ENCODE measurements around the gene GJD2.

Gene GJD2
- 0 to 0.18 (median 0) reads per million in 4 experiments for total RNA-seq

DNA sequence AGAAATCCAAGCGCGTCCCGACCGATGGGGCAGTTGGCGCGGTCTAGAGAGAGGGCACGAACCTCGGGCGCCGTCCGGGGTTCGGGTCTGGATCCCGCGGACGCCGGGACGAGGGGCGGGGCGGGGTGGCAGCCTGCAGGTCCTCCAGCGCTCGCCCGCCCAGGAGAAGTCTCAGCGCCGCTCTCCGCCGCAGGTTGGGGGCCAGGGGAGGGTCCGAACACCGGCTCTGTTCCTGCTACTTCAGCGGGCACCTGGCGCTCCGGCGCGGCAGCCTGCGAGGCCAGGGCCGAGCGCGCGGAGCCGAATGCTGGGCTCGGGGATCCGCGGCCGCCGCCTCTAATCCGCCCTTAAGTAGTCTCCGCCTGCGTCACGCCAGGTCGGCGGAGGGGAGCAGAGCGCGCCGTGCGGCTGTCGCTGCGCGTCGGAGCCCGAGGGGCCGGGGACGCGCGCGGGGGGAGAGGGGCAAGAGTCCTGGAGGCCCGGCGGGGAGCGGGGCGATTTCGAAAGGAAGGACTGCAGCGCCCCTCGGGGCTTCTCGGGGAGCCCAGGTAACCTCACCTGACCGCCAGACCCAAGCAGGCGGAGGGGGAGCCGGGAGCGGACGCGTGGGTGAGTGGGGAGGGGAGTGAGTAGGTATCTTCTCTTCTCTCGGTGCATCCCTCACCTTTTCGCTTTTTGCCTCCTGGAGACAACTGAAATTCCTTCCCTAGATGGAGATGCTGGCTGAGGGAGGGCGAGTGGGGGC is at the start of gene GJD2:
Gene GJD2, minus strand, starts transcription at position 325 of the 745 bp plus-strand sequence. CDS start 510 bp downstream, outside the sequence.
- DNase-seq, result no peak

- DNase-seq, result no peak
Observed at GRCh38 chr15:34804113-34804512, 49.3 kb upstream of the GJD2 start.

- no peak for DNase-seq
Observed at GRCh38 chr15:34802803-34803750, 48.3 kb upstream of the GJD2 start.

DNA sequence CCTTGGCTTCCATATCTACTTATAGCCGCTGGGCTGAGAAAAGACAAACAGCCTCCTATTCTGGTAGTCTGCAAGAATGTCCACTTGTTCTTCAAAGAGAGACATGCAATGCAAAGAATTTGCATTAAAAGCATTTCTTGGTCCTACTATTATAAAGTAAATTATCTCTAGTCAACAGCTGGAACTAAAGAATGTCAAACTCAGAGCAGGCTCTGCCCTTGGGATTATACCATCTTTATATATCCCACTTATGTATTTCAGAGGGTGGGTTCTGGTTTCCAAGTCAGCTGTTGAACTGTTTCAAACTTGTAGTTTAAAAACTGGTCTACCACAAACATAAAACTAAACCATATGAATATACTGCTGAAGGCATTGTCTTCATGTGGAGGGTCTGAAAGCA is 47.6 kb upstream of the GJD2 start:
- DNase-seq, result no peak

DNA sequence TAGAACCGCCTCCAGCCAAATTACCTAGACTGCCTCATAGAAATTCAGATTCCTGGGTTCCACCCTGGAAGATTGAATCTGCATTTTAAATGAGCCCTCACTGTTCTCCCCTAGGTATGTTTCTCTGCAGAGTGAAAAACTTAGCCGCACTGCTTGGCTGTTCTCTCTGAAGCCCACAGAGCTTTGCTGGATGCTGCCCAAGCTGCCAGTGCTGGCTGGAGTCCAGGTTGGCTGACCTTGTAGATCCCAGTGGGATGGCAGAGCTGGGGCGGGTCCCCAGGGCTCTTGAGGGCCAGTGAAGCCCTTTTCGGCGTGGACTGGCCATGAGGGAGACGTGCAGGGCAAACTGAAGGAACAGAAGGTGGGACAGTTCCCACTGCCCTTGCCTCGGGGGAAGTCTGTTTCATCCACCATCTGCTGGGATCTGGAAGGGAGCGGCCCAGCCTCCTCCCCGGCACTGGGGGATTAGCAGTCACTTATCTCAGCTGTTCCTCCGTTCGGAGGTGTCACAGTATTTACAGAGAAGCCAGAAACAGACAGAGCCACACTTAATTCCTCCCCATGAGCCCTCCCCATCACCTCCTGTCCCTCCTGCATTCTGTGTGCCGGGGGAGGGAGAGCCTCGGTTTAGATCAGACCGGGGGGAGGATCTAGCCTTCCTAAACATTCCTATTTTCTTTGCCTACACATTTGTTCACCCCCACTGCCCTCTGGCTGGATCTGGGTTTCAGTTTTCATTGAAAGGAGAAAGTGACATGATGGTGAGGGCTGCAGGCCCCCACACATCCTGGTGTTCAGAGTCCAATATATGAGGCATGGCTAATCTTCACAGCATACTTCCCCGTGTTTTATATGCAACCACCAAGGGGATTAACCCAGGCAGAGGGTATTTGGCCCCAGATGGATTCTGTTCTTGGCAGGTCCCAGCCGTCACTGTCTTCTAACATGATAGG is 44.6 kb upstream of the GJD2 start:
- DNase-seq, result no peak

- DNase-seq, result no peak
Observed at GRCh38 chr15:34796847-34797435, 42.1 kb upstream of the GJD2 start.

DNA sequence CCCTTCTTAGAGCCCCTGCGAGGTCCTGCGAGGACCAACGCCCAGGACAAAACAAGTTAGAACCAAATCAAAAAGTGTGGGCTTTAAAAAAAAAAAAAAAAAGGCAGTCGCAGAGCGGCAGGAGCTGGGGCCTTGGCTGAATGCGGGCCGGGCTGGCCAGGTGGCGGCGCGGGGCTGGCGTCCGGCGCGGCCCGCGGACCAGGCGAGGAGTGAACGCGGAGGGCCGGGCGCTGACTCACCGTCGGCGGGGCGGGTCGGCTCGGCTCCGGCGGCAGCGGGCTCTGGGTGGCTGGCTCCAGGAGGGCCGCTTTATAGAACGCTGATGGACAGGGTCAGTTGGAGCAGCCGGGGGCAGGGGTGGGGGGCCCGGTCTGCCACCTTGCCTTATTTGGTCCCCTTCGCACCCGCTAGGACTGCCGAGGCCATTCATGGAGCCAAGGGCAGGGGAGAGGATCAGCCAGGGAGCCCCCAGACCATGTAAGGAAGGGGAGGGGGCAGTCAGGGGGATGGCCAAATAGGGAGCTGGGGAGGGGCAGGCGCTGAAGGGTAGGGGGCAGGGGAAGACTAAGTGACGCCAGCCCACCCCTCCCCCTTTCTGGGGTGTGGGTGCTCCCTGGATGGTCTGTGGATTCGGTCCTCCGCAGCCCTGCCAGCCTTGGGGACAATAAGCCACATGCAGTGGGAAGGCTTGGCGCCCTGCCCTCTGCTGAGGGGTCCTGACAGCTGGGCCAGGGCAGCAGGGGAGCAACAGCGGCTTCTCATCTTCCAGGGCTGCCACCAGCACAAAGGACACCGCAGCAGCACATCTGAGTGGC is 40.7 kb upstream of the GJD2 start, which contains the start of gene ACTC1:
Gene ACTC1, minus strand, starts transcription at position 283 of the 815 bp plus-strand sequence. CDS start 741 bp downstream, outside the sequence.
- no peak for DNase-seq

- no peak for DNase-seq
Observed at GRCh38 chr15:34794590-34795206, 39.9 kb upstream of the GJD2 start.

DNA sequence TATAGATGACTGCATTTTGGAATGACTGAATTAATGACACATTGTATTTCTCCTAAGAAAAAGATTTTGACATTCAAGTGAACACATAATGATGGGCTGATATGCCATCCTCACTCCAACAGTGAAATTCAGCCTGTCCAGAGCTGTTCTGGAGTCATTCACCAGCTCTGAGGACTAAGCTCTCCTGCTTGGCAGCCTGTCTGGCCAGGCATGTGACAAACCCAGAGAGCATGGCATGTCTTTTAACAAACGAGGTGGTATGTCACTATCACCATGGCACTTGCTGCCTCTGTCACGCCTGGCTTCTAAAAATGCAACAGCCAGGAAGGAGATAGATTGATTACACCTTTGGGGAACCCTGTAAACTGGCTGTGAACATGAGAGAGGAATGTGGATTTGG is 39.1 kb upstream of the GJD2 start:
- no peak for DNase-seq

GRCh38 chr15:34793071-34793470 is 38.3 kb upstream of the GJD2 start:
- no peak for DNase-seq

DNA sequence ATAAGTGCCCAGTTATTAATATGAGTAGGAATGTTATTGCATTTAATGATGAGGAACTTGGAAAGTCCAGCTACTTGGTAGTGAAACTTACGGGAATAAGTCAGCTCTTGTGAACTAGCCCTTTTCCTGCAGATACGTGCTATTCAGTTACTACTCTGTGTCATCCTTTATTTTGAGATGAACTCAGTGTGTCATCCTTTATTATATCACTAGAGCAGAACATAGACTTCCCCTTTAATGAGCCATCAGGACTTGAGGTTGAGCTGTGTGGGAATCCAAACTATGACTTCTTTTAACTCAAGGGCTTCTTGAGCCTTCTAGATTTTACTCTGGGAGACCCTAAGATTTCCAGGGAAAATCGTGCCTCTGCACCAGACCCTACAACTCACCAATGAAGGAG is 36.9 kb upstream of the GJD2 start:
- no peak for DNase-seq

- DNase-seq, result no peak
Observed at GRCh38 chr15:34790121-34790520, 35.3 kb upstream of the GJD2 start.

GRCh38 chr15:34789326-34789725 is 34.5 kb upstream of the GJD2 start:
- no peak for DNase-seq

GRCh38 chr15:34786206-34786605 is 31.4 kb upstream of the GJD2 start:
- DNase-seq, result no peak

DNA sequence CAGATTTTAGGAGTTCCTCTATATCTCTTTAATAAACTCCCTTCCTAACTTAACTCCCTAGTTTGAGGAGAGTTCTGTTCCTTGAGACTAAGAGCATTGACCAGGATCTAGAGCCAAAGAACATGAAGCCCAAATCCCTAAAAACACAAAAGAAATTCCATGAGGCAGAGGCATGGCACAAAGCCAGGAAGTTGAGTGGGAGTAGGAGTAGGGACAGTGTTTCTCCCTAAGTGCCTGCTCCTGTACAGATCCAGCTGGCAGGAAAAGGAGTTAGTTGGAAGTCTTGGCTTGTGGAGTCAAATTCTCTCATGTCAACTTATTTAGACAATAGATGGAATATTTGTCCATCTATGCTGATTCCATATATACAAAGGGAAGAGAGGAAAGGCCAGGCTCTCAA is 29.2 kb upstream of the GJD2 start:
- no peak for DNase-seq

GRCh38 chr15:34783431-34783830 is 28.6 kb upstream of the GJD2 start:
- DNase-seq, result no peak

DNA sequence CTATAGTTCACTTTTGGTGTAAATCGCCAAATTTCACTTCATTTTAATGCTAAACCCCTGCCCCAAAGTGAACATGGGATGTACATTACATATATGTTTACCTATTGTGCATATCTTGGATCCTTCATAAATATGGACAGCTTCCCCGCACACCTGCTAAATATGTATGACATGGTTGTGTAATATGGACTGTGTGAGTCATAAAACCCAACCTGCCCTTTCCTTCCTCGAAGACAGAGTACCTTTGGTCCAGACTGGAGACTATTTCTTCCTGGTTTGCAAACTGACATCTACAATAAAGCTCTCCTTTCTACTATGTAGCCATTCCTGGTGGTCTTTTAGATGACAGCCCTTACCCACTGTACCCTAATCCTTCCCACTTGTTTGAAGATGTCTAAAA is 28.1 kb upstream of the GJD2 start:
- DNase-seq, result no peak

GRCh38 chr15:34780725-34781124 is 25.9 kb upstream of the GJD2 start:
- no peak for DNase-seq

- DNase-seq, result no peak
Observed at GRCh38 chr15:34776606-34777105, 21.9 kb upstream of the GJD2 start.

GRCh38 chr15:34773917-34774316 is 19.1 kb upstream of the GJD2 start:
- DNase-seq, result no peak

GRCh38 chr15:34773013-34773412 is 18.2 kb upstream of the GJD2 start:
- no peak for DNase-seq

Data from effector CD8-positive, alpha-beta T cell (primary cell).